ENCODE data around the gene SGPP2. TPM values are rescaled to one million over a fixed set of nuclear protein-coding genes. Genes with fewer than 3 reads are reported as not detected.
A peak's percentile ranks its signal among the peaks of the same experiment; 100 is the strongest.

Gene SGPP2
- polyA plus RNA-seq, 3 donors, result not detected

DNA sequence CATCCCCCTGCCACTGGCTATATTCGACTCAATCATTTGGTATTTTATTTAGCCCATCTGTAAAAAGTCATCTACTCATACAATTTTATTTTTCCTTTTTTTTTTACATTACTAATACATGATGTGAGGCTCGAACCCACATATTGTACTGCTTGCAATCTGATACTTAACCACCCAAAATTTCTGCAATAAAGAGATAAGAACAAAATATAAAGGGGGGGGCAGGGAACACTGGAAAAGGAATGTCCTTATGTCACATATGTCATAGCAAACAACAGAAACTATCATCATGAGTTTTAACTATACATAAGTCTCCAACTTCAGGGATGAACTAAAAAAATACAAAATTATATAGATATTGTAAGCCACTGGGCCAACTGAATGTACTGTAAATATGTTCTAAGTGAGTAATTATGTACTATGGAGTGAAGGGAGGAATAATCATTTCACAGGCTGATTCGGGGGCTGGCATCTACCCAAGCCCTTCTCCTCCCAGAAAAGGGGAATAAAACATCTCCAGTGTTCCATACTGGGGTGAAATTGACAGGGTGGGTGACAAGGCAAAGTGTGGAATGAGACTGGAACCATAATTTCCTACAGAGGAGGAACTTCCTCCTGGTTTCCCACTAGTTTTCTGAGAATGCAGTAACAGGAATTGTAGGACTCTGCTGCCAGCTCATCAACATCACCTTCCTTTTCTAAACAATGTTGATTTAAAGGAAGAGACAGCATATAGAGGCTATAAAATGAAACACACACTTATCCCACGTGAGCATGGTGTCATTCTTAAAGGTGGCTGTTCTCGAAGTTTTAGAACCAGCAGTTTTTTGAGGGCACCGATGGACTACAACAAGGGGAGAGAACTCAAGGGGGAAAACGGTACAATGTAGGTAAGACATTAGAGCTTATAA, 152.1 kb downstream of the SGPP2 start:
- no peaks in the 10 kb centered on the region for H3K79me2 ChIP-seq (ENCODE audit: insufficient read depth, low read length)
- H3K27ac ChIP-seq (ENCODE audit: low read depth in 1 of 2, low read length in 2 of 2), result no peak overlapping the region
- TF ChIP-seq, protein P1, sequence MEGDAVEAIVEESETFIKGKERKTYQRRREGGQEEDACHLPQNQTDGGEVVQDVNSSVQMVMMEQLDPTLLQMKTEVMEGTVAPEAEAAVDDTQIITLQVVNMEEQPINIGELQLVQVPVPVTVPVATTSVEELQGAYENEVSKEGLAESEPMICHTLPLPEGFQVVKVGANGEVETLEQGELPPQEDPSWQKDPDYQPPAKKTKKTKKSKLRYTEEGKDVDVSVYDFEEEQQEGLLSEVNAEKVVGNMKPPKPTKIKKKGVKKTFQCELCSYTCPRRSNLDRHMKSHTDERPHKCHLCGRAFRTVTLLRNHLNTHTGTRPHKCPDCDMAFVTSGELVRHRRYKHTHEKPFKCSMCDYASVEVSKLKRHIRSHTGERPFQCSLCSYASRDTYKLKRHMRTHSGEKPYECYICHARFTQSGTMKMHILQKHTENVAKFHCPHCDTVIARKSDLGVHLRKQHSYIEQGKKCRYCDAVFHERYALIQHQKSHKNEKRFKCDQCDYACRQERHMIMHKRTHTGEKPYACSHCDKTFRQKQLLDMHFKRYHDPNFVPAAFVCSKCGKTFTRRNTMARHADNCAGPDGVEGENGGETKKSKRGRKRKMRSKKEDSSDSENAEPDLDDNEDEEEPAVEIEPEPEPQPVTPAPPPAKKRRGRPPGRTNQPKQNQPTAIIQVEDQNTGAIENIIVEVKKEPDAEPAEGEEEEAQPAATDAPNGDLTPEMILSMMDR (IDR thresholded peaks at IDR 0.05), result no peak
- no peaks in the 10 kb centered on the region for H4K20me1 ChIP-seq (ENCODE audit: insufficient read depth, low read length)
- no peaks in the 10 kb centered on the region for H3K27me3 Mint-ChIP-seq (ENCODE audit: low read depth in 3 of 3)
- H3K9ac ChIP-seq (ENCODE audit: insufficient read depth, low read length, poor library complexity, severe bottlenecking), result no peak overlapping the region
- H3K27ac Mint-ChIP-seq, result peak overlapping the region in 1 of 7 donors; percentile 64
- peaks cover 3% of the 10 kb centered on the region for H3K4me1 Mint-ChIP-seq
- peaks cover 25 to 68% of the 10 kb centered on the region in 2 donors for H3K36me3 ChIP-seq (replicated peaks in 1 of 2; ENCODE audit: control insufficient read depth in 1 of 2, insufficient read depth in 2 of 2, low read length in 2 of 2)
- no peaks in the 10 kb centered on the region for H3K27me3 ChIP-seq (ENCODE audit: control insufficient read depth in 2 of 2, insufficient read depth in 2 of 2, low read length in 2 of 2)
- H2AFZ ChIP-seq (ENCODE audit: insufficient read depth, low read depth, low read length, poor library complexity, severe bottlenecking), result no peak overlapping the region
- intact Hi-C loops (cut with micrococcal nuclease), result no loop called here
- no peak overlapping the region for H3K4me3 Mint-ChIP-seq
- DNase-seq, result no peak
- peaks cover 47 to 50% of the 10 kb centered on the region in 2 donors for H3K36me3 Mint-ChIP-seq
- 100% methylated on average over 1 of the region's 7 CpGs for WGBS (ENCODE audit: insufficient coverage)
- H3K9me3 Mint-ChIP-seq, result no peaks in the 10 kb centered on the region
- H3K4me3 ChIP-seq (replicated peaks in 1 of 3; ENCODE audit: low read depth in 2 of 3, low read length in 3 of 3), result no peak overlapping the region
- no peaks in the 10 kb centered on the region for H3K4me1 ChIP-seq (ENCODE audit: control insufficient read depth in 1 of 2, insufficient read depth in 2 of 2, low read length in 2 of 2)
- H3K9me3 ChIP-seq (replicated peaks in 1 of 2; ENCODE audit: control insufficient read depth in 1 of 2, insufficient read depth in 1 of 2, low read length in 2 of 2), result no peaks in the 10 kb centered on the region
- no peak overlapping the region for H3K4me2 ChIP-seq (replicated peaks; ENCODE audit: extremely low read depth, low read length, poor library complexity, severe bottlenecking)

DNA sequence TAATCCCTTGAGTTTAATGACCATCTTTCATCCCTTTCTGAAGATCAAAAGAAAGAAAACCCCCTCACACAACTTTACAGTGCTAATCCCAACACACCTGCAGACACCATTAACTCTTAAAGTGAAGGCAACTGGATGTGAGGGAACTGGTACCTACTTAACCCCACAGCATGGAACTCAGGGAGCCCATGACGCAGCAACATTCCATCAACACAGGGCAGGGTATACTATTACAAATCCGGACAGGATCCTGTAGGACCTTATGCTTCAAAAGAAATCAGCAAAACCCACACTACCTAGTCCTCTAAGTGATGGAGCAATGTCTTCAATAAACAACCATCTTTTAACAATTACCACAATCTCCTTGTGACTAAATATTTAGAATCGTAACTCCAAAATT, 153.0 kb downstream of the SGPP2 start:
- H3K9me3 ChIP-seq (replicated peaks in 1 of 2; ENCODE audit: control insufficient read depth in 1 of 2, insufficient read depth in 1 of 2, low read length in 2 of 2), result no peaks in the 10 kb centered on the region
- no peak overlapping the region for H3K9ac ChIP-seq (ENCODE audit: insufficient read depth, low read length, poor library complexity, severe bottlenecking)
- TF ChIP-seq, protein P1 (IDR thresholded peaks at IDR 0.05), result no peak
- no CpG with 5 or more reads among the region's 3 CpGs for WGBS (ENCODE audit: insufficient coverage)
- H3K4me2 ChIP-seq (replicated peaks; ENCODE audit: extremely low read depth, low read length, poor library complexity, severe bottlenecking), result no peak overlapping the region
- Mint-ChIP-seq H3K4me1 (peaks cover 3% of the 10 kb centered on the region), H3K36me3 (peaks cover 38 to 47% of the 10 kb centered on the region in 2 donors), H3K4me3 (no peak overlapping the region), H3K27ac (peak overlapping the region in 1 of 7 donors; percentile 55), H3K9me3 (no peaks in the 10 kb centered on the region), H3K27me3 (ENCODE audit: low read depth in 3 of 3) (no peaks in the 10 kb centered on the region)
- DNase-seq, result no peak
- intact Hi-C loops (cut with micrococcal nuclease), result no loop called here
- H3K27me3 ChIP-seq (ENCODE audit: control insufficient read depth in 2 of 2, insufficient read depth in 2 of 2, low read length in 2 of 2), result no peaks in the 10 kb centered on the region
- no peak overlapping the region for H3K27ac ChIP-seq (ENCODE audit: low read depth in 1 of 2, low read length in 2 of 2)
- H3K4me3 ChIP-seq (replicated peaks in 1 of 3; ENCODE audit: low read depth in 2 of 3, low read length in 3 of 3), result no peak overlapping the region
- no peak overlapping the region for H2AFZ ChIP-seq (ENCODE audit: insufficient read depth, low read depth, low read length, poor library complexity, severe bottlenecking)
- H3K4me1 ChIP-seq (ENCODE audit: control insufficient read depth in 1 of 2, insufficient read depth in 2 of 2, low read length in 2 of 2), result no peaks in the 10 kb centered on the region
- H3K36me3 ChIP-seq (replicated peaks in 1 of 2; ENCODE audit: control insufficient read depth in 1 of 2, insufficient read depth in 2 of 2, low read length in 2 of 2), result peaks cover 17 to 59% of the 10 kb centered on the region in 2 donors
- H3K79me2 ChIP-seq (ENCODE audit: insufficient read depth, low read length), result no peaks in the 10 kb centered on the region
- no peaks in the 10 kb centered on the region for H4K20me1 ChIP-seq (ENCODE audit: insufficient read depth, low read length)
